ENCODE data around the gene EPAS1.

EPAS1 gene

DNA sequence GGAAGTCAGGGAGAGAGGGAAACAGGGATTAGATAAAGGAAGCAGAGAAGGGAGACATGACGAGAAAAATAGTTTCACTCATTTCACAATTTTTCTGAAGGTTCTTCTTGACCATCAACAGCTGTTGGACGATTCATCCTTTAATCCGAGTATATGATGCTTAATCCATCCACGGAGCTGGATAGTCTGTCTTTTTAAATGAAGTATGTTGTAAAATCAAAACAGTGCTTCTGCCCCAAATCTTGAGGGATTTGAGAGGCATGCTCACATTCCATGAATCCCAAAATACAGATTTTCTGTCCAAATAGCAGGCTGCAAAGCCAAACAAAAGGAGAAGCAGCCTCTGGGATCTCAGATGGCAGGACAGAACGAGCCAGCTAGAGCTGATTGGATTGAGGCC lies 47.5 kb downstream of the EPAS1 start:
- no peak for DNase-seq (ENCODE audit: low read depth)
- no peak overlapping the region for H3K4me3 ChIP-seq (ENCODE audit: low read depth, low read length)
- TF ChIP-seq, protein P1, sequence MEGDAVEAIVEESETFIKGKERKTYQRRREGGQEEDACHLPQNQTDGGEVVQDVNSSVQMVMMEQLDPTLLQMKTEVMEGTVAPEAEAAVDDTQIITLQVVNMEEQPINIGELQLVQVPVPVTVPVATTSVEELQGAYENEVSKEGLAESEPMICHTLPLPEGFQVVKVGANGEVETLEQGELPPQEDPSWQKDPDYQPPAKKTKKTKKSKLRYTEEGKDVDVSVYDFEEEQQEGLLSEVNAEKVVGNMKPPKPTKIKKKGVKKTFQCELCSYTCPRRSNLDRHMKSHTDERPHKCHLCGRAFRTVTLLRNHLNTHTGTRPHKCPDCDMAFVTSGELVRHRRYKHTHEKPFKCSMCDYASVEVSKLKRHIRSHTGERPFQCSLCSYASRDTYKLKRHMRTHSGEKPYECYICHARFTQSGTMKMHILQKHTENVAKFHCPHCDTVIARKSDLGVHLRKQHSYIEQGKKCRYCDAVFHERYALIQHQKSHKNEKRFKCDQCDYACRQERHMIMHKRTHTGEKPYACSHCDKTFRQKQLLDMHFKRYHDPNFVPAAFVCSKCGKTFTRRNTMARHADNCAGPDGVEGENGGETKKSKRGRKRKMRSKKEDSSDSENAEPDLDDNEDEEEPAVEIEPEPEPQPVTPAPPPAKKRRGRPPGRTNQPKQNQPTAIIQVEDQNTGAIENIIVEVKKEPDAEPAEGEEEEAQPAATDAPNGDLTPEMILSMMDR (IDR thresholded peaks at IDR 0.05; ENCODE audit: control insufficient read depth, extremely low read depth, insufficient read depth) = no peak

DNA sequence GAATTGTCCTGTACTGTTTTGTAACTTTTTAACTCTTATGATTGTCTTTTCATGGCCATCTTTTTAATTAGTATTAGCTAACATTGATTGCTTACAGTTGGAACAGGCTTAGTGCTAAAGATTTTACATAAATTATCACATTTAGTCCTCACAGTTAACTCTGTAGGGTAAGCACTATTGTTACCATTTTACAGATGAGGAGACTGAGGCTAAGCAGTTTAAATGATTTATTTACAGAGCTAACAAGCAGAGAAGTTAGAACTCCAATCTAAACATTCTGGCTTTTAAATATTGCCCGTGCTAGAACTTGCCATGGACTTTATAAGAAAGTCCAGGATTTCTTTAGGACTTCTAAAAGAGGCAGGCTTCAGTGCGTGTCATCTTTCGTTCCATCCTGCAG lies 48.6 kb downstream of the EPAS1 start:
- no peak for DNase-seq (ENCODE audit: low read depth)
- TF ChIP-seq, protein P1 (IDR thresholded peaks at IDR 0.05; ENCODE audit: control insufficient read depth, extremely low read depth, insufficient read depth) = no peak

DNA sequence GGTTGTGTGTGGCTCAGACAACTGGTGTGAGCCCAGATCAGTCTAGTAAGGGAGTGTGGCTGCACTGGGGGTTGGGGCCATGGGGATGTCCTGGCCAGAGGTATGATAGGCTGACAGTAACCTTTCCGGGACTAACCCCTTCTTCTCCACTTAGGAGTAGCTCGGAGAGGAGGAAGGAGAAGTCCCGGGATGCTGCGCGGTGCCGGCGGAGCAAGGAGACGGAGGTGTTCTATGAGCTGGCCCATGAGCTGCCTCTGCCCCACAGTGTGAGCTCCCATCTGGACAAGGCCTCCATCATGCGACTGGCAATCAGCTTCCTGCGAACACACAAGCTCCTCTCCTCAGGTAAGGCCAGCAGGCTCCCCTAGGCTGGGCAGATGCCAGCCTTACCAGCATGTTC lies 49.5 kb downstream of the EPAS1 start:
- TF ChIP-seq, protein P1 (IDR thresholded peaks at IDR 0.05; ENCODE audit: control insufficient read depth, extremely low read depth, insufficient read depth) = no peak
- H3K4me3 ChIP-seq (ENCODE audit: low read depth, low read length) = no peak overlapping the region
- DNase-seq (ENCODE audit: low read depth) = no peak

More for the DNA sequence above, 48.6 kb downstream of the EPAS1 start:
- no peak overlapping the region for H3K4me3 ChIP-seq (ENCODE audit: low read depth, low read length)

DNA sequence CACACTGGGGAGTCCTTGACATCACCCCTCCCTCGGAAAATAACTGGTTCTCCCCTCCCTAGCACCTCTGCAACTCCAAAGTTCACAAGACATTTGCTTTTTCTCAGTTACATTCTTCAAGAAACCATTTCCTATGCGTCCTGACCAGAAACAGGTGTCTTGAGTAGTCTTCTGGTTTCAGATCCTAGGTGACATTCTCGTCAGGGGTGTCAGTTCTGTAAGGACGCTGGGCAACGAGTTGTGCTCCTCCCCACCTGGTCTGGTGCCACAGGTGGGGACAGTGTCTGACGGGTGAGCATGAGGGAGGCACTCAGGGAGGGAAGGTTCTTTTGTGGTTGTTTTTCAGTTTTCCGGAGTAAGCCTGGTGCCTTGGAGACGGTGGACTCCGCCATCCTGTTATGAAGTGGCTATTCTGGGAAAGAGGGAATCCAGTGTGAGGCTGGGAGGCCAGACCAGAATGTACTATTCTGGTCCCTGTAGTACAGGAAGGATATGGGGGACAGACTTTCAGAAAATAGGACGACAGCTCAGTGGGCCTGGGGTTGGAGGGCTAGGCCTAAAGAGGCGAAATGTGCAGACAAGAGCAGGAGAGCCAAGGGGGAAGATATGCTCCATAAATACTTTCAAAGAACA lies 50.6 kb downstream of the EPAS1 start:
- no peak for DNase-seq (ENCODE audit: low read depth)
- TF ChIP-seq, protein P1 (IDR thresholded peaks at IDR 0.05; ENCODE audit: control insufficient read depth, extremely low read depth, insufficient read depth) = no peak
- H3K4me3 ChIP-seq (ENCODE audit: low read depth, low read length) = no peak overlapping the region

DNA sequence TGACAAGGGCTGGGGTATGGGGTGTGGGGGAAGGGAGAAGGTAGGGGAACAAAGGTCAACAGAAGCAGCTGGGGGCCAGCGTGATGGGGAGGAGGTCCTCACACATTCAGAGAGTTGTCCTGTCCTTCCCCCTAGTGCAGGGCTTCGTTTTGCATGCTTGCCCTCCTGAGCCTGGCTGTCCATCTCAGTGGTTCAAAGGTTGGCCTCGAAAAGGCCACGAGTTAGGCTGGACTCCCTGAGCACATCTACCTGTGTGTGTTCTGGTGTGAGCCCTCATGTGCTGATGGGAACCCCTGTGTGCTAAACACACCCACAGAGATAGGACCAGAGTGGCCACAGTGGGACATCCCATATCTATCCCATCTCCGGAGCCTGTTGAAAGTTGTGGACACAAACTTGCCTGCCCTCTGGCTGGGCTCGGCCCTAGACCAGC lies 51.9 kb downstream of the EPAS1 start:
- H3K4me3 ChIP-seq (ENCODE audit: low read depth, low read length) = no peak overlapping the region
- no peak for DNase-seq (ENCODE audit: low read depth)
- TF ChIP-seq, protein P1 (IDR thresholded peaks at IDR 0.05; ENCODE audit: control insufficient read depth, extremely low read depth, insufficient read depth) = no peak

DNA sequence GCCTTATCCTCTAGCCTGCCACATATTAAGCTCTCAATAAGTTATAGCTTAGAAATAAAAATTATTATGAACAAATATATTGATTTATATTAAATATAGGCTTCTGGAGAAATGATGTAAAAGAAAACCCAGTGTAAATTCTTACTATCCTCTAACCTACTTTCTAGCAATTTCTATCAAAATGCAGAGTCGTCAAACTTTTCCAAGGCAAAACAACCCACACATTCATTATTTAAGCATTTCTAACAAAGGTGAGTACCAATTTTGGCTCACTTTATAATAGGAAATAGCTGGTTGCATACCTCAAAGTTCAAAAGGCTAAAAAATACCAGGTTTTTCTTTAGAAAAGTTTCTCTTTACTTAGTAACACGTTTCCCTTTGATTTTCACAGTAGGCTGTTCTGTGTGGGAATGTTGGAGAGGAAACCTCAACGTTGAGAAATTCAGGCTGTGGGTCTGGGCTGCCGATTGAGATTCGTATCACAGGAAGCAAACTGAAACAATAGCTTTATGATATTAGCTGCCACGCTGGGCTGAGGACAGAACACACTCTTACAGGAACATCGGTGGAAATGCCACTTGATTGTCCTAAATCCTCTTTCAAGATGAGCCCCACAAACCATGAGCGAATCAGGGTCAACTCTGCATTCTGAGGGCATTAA lies 53.0 kb downstream of the EPAS1 start:
- DNase-seq (ENCODE audit: low read depth) = no peak
- TF ChIP-seq, protein P1 (IDR thresholded peaks at IDR 0.05; ENCODE audit: control insufficient read depth, extremely low read depth, insufficient read depth) = no peak
- H3K4me3 ChIP-seq (ENCODE audit: low read depth, low read length) = no peak overlapping the region
